ENCODE results near the gene SULF2.

The SULF2 gene

DNA sequence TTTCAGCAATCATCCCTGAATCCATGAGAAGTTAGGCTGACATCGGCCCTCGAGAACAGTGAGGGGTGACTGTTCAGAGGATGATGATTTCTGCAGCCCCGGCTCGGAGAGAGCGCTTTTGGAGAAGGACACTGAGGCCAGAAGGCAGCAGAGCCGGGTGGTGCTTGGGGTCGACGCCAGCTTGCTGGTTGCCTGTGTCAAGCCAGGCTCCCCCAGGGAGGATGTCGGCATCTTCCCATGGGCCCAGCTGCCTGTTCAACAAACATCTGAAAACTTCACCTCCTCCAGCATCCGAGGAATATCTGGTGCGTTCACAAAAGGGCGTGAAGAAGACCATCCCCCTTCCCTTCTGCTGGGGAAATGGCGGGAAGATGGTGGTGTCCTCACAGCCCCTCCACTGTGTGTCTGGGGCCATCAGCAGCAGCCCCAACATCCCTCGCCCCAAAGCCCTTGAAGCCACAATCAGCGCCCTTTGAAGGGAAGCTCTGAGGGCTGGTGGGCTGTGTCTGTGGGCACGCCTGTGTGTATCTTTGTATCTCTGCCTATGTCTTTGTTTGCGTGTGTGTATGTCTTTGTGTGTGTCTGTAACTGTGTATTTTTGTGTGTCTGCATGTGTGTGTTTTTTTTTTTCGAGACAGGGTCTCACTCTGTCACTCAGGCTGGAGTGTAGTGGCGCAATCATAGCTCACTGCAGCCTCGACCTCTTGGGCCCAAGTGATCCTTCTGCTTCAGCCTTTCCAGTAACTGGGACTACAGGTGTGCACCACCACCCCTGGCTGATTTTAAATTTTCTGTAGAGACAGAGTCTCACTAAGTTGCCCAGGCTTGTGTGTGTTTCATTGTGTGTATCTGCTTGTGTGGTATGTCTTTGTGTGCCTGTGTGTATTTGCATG lies 97.9 kb downstream of the SULF2 start:
- no peak for DNase-seq
- H3K4me3 ChIP-seq (ENCODE audit: insufficient read depth, low read depth, low read length, poor library complexity, severe bottlenecking), result no peak overlapping the region
- H3K36me3 ChIP-seq (ENCODE audit: control insufficient read depth, insufficient read depth, low read length), result no peaks in the 10 kb centered on the region
- no peaks in the 10 kb centered on the region for H3K9me3 ChIP-seq (ENCODE audit: control insufficient read depth, low read length)
- no peaks in the 10 kb centered on the region for H3K27me3 ChIP-seq (replicated peaks; ENCODE audit: control insufficient read depth, insufficient read depth, low read length, poor library complexity, severe bottlenecking)
- no peaks in the 10 kb centered on the region for H3K4me1 ChIP-seq (ENCODE audit: control insufficient read depth, insufficient read depth, low read length, poor library complexity, severe bottlenecking)
- H3K27ac ChIP-seq (ENCODE audit: insufficient read depth, low read length, poor library complexity, severe bottlenecking), result no peak overlapping the region

DNA sequence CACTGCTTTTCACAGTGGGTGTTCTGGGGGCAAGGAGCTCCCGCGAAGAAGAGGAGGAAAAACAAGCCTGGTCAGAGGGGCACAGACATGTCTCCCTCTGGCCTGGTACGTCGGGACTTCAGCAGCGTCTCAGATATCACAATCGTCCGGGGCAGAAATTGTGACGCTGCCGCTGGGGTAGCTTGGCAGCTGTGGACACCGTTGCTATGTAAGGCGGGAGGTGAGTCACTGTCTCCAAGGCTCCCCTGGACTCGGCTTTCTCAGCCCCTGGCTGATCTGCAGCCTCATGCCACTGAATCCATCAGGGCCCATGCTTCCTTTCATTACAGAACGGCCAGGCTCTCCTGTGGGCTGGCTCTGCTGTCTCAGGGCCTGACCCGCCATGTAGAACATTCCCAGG lies 98.7 kb downstream of the SULF2 start:
- Histone ChIP-seq H3K27ac (ENCODE audit: insufficient read depth, low read length, poor library complexity, severe bottlenecking) (no peak overlapping the region), H3K9me3 (ENCODE audit: control insufficient read depth, low read length) (no peaks in the 10 kb centered on the region), H3K4me1 (ENCODE audit: control insufficient read depth, insufficient read depth, low read length, poor library complexity, severe bottlenecking) (no peaks in the 10 kb centered on the region), H3K4me3 (ENCODE audit: insufficient read depth, low read depth, low read length, poor library complexity, severe bottlenecking) (no peak overlapping the region), H3K27me3 (replicated peaks; ENCODE audit: control insufficient read depth, insufficient read depth, low read length, poor library complexity, severe bottlenecking) (no peaks in the 10 kb centered on the region), H3K36me3 (ENCODE audit: control insufficient read depth, insufficient read depth, low read length) (no peaks in the 10 kb centered on the region)
- no peak for DNase-seq

DNA sequence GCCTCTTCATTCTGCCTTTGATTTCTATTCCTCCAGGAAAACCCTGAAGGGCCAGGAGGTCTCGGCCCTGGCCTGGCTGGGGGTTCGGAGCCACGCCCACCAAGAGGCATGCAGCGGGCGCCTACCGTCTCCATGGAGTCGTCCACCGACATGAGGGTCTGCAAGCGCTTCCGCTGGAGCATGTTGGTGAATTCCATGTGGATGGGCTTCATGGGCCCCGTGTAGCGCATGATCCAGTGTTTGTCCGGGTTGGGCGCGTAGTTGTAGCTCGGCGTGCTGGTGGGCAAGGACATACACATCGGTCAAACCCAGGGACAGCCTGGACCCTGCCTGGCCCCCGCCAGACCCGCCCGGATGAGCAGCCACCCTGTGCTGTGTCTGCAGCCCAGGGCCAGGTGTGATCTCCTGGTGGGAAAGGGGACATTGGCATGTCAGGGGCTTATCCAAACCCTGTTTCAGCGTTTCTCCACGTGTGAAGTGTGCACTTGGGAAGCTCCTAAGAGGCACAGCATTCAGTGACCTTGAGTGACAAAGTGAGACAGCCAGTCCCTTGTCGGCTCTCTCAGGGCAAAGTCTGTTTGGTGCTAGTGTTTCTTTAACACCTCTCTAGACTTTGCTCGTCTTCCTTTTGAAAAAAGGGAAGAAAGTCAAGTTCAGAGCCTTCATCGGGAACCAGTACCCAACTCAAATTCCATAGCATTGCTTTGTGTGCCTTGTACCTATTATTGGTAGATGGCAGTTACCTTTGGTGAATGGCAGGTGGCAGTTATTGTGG lies 100.8 kb downstream of the SULF2 start:
- Histone ChIP-seq H3K27ac (ENCODE audit: insufficient read depth, low read length, poor library complexity, severe bottlenecking) (no peak overlapping the region), H3K36me3 (ENCODE audit: control insufficient read depth, insufficient read depth, low read length) (no peaks in the 10 kb centered on the region), H3K4me1 (ENCODE audit: control insufficient read depth, insufficient read depth, low read length, poor library complexity, severe bottlenecking) (no peaks in the 10 kb centered on the region), H3K27me3 (replicated peaks; ENCODE audit: control insufficient read depth, insufficient read depth, low read length, poor library complexity, severe bottlenecking) (no peaks in the 10 kb centered on the region), H3K4me3 (ENCODE audit: insufficient read depth, low read depth, low read length, poor library complexity, severe bottlenecking) (no peak overlapping the region), H3K9me3 (ENCODE audit: control insufficient read depth, low read length) (no peaks in the 10 kb centered on the region)
- no peak for DNase-seq

DNA sequence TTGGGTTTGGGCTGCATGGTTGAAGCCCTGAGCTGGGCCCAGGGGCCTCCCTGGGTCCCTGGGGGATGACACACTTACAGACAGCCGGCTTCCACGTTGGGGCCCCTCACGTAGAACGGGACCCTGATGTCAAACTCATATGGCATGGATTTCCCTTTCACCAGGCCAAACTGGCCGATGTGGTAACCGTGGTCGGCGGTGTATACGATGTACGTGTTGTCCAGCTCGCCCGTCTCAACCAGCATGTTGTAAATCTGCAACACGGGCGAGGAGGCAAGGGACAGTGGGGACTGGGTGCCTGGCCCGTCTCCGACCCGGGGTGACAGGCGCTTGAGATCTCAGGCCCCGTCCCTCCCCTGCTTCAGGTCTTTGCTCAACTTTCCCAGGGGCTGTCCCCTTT lies 102.4 kb downstream of the SULF2 start:
- no peaks in the 10 kb centered on the region for H3K4me1 ChIP-seq (ENCODE audit: control insufficient read depth, insufficient read depth, low read length, poor library complexity, severe bottlenecking)
- no peak for DNase-seq
- H3K9me3 ChIP-seq (ENCODE audit: control insufficient read depth, low read length), result no peaks in the 10 kb centered on the region
- H3K36me3 ChIP-seq (ENCODE audit: control insufficient read depth, insufficient read depth, low read length), result no peaks in the 10 kb centered on the region
- H3K4me3 ChIP-seq (ENCODE audit: insufficient read depth, low read depth, low read length, poor library complexity, severe bottlenecking), result no peak overlapping the region
- H3K27me3 ChIP-seq (replicated peaks; ENCODE audit: control insufficient read depth, insufficient read depth, low read length, poor library complexity, severe bottlenecking), result no peaks in the 10 kb centered on the region
- H3K27ac ChIP-seq (ENCODE audit: insufficient read depth, low read length, poor library complexity, severe bottlenecking), result no peak overlapping the region

DNA sequence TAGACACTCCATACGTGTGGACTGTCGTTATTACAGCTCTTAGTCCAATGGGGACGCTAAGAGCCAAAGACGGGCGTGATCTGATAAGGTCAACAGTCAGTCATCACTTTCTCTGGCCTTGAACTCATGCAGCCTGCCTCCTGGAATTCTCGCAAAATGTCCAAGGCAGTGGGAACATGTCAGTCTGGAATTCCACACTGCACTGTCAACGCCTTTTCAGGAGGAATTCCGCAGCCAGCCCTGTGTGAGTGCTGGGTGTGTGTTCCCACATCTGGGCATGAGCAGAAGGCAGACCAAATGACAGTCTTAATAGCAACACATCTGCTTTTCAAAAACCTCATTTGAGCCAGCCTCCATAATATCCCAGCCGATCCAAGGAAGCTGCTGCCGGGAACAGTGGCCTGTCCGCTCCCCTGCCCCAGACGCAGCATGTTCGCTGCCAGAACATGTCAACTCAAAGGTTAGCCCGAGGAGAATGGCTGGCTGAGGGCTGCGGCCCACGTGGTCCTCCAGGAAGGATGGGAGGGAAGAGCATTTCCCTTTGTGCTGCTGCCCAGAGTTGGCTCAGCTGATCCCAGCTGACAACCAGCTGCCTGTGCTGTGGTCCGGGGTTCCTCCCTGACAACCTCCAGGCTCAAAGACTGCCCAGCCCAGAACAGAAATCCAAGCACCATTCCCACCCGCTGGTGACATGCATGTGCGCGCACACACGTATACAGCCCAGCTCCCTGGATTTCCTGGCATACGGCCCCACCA lies 103.1 kb downstream of the SULF2 start:
- no peak for DNase-seq
- no peak overlapping the region for H3K27ac ChIP-seq (ENCODE audit: insufficient read depth, low read length, poor library complexity, severe bottlenecking)

DNA sequence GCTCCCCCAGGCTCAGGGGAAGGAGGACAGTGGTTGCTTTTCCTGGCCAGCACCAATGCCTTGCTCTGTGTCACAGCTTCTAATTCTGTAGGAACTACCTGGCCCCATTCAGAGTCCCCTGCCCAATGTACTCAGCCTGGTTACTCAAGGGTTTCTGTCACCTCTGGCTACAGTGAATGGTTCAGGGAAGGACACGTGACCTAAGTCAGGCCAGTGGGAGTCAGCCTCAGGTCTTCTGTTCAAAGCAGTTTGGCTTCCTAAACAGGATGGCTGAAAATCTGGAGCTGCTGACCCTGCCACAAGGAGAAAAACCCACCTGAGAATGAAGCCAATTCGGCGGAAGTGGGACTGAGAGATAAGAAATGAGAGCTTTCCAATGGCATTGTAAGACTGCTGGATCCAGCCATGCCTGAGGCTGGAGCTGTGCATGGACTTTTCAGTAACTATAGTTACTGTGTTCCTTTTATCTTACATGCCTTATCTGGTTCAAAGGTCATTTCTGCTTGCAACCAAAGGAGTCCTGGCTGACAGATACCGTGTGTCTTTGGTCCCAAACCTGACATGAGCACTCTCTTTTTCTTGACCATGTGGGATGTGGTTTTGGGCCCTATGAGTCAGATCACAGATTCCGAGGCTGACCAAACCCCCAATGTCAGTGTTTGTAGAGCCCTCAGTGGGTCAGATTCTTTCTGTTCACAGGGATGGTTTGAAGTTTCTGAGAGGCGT lies 104.3 kb downstream of the SULF2 start:
- Histone ChIP-seq H3K36me3 (ENCODE audit: control insufficient read depth, insufficient read depth, low read length) (no peaks in the 10 kb centered on the region), H3K27ac (ENCODE audit: insufficient read depth, low read length, poor library complexity, severe bottlenecking) (no peak overlapping the region), H3K4me3 (ENCODE audit: insufficient read depth, low read depth, low read length, poor library complexity, severe bottlenecking) (no peak overlapping the region), H3K9me3 (ENCODE audit: control insufficient read depth, low read length) (no peaks in the 10 kb centered on the region), H3K4me1 (ENCODE audit: control insufficient read depth, insufficient read depth, low read length, poor library complexity, severe bottlenecking) (no peaks in the 10 kb centered on the region), H3K27me3 (replicated peaks; ENCODE audit: control insufficient read depth, insufficient read depth, low read length, poor library complexity, severe bottlenecking) (no peaks in the 10 kb centered on the region)
- no peak for DNase-seq

More for the DNA sequence above, 103.1 kb downstream of the SULF2 start:
- Histone ChIP-seq H3K27me3 (replicated peaks; ENCODE audit: control insufficient read depth, insufficient read depth, low read length, poor library complexity, severe bottlenecking) (no peaks in the 10 kb centered on the region), H3K9me3 (ENCODE audit: control insufficient read depth, low read length) (no peaks in the 10 kb centered on the region), H3K4me1 (ENCODE audit: control insufficient read depth, insufficient read depth, low read length, poor library complexity, severe bottlenecking) (no peaks in the 10 kb centered on the region), H3K4me3 (ENCODE audit: insufficient read depth, low read depth, low read length, poor library complexity, severe bottlenecking) (no peak overlapping the region), H3K36me3 (ENCODE audit: control insufficient read depth, insufficient read depth, low read length) (no peaks in the 10 kb centered on the region)

DNA sequence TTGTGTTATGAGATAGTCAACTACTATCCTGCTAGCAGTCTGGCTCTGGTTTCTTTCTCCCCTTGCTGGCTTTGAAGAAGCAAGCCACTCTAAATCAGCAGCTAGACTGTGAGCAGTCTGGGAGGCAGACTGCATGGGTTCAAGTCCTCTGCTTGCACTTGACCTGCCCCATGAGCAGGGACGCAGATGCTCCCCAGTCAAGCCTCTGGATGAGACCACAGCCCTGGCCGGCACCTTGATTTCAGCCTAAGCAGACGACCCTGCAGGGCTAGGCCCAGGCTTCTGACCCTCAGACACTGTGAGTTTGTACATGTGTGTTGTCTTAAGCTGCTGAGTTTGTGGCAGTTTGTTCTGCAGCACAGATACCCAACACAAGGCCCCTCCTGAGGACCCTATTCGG lies 105.8 kb downstream of the SULF2 start:
- Histone ChIP-seq H3K4me1 (ENCODE audit: control insufficient read depth, insufficient read depth, low read length, poor library complexity, severe bottlenecking) (no peaks in the 10 kb centered on the region), H3K36me3 (ENCODE audit: control insufficient read depth, insufficient read depth, low read length) (no peaks in the 10 kb centered on the region)

DNA sequence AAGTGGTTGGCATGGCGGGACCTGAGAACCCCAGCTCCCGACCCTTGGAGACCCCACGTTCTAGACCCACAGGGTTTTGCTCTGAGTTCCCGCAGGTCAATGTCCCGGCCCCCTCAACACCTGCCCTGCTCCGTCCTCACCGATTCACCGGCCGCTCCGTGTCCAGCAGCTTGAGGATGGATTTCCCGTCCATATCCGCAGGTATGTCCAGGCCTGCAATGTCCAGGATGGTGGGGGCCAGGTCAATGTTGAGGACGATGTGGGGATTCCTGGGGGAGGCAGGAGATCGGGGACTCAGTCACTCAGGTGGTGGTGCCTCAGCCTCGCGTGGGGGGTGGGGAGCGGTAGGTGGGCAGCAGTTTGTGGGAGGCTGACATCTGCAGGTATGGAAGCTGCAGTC lies 106.7 kb downstream of the SULF2 start:
- H3K9me3 ChIP-seq (ENCODE audit: control insufficient read depth, low read length), result no peaks in the 10 kb centered on the region
- H3K4me1 ChIP-seq (ENCODE audit: control insufficient read depth, insufficient read depth, low read length, poor library complexity, severe bottlenecking), result no peaks in the 10 kb centered on the region
- H3K36me3 ChIP-seq (ENCODE audit: control insufficient read depth, insufficient read depth, low read length), result no peaks in the 10 kb centered on the region
- H3K27ac ChIP-seq (ENCODE audit: insufficient read depth, low read length, poor library complexity, severe bottlenecking), result no peak overlapping the region
- no peaks in the 10 kb centered on the region for H3K27me3 ChIP-seq (replicated peaks; ENCODE audit: control insufficient read depth, insufficient read depth, low read length, poor library complexity, severe bottlenecking)
- no peak overlapping the region for H3K4me3 ChIP-seq (ENCODE audit: insufficient read depth, low read depth, low read length, poor library complexity, severe bottlenecking)
- DNase-seq, result no peak

More for the DNA sequence above, 105.8 kb downstream of the SULF2 start:
- no peak for DNase-seq
- Histone ChIP-seq H3K4me3 (ENCODE audit: insufficient read depth, low read depth, low read length, poor library complexity, severe bottlenecking) (no peak overlapping the region), H3K9me3 (ENCODE audit: control insufficient read depth, low read length) (no peaks in the 10 kb centered on the region), H3K27ac (ENCODE audit: insufficient read depth, low read length, poor library complexity, severe bottlenecking) (no peak overlapping the region), H3K27me3 (replicated peaks; ENCODE audit: control insufficient read depth, insufficient read depth, low read length, poor library complexity, severe bottlenecking) (no peaks in the 10 kb centered on the region)

DNA sequence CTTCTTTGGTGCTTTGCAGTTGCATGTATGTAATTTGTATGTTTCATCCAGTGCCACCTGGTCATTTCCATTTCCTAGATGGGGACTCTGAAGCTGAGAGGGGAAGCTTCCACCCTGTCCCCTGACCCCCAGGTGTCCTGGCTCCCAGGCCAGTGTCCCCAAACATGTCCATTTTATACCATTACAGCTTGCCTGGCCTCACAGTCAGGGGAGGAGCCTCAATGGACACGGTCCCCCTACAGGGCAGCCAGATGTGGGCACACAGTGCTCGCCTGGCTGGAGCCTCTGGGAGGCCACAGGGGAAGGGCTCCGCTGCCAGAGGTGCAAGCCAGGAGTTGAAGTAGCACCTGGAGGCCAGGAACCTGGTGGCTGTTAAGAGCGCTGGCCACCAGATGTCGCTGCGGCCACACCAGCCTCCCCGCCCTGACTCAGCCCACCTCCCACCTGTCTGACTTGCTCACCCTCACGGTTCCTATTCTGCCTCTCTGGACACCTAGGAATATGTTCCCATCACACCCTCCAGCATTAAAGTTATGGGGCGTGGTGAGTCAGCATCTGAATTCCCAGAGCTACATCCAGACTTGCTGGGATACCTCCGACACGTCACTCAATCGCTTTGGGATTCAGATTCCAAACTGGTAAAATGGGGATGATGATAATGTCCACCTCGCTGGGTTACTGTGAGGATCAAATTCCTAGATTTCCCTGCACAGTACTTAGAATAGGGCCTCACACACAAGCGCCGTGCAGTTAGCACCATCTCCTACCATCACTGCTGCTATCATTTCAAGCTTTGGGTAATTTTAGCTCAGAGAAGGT lies 107.4 kb downstream of the SULF2 start:
- Histone ChIP-seq H3K4me3 (ENCODE audit: insufficient read depth, low read depth, low read length, poor library complexity, severe bottlenecking) (no peak overlapping the region), H3K4me1 (ENCODE audit: control insufficient read depth, insufficient read depth, low read length, poor library complexity, severe bottlenecking) (no peaks in the 10 kb centered on the region), H3K36me3 (ENCODE audit: control insufficient read depth, insufficient read depth, low read length) (no peaks in the 10 kb centered on the region), H3K9me3 (ENCODE audit: control insufficient read depth, low read length) (no peaks in the 10 kb centered on the region), H3K27me3 (replicated peaks; ENCODE audit: control insufficient read depth, insufficient read depth, low read length, poor library complexity, severe bottlenecking) (no peaks in the 10 kb centered on the region), H3K27ac (ENCODE audit: insufficient read depth, low read length, poor library complexity, severe bottlenecking) (no peak overlapping the region)
- no peak for DNase-seq

Measured in effector memory CD4-positive, alpha-beta T cell (primary cell).